Activated effector memory CD4-positive, alpha-beta T cell treated with Interleukin-2 at 50 U/mL for 16 hours (primary cell): ENCODE data around the gene PSD4.

ENCODE experiments used
- DNase-seq: peaks from one replicate; pipeline ENCODE4 v3.0.0-alpha.2; 2020

The PSD4 gene

DNA sequence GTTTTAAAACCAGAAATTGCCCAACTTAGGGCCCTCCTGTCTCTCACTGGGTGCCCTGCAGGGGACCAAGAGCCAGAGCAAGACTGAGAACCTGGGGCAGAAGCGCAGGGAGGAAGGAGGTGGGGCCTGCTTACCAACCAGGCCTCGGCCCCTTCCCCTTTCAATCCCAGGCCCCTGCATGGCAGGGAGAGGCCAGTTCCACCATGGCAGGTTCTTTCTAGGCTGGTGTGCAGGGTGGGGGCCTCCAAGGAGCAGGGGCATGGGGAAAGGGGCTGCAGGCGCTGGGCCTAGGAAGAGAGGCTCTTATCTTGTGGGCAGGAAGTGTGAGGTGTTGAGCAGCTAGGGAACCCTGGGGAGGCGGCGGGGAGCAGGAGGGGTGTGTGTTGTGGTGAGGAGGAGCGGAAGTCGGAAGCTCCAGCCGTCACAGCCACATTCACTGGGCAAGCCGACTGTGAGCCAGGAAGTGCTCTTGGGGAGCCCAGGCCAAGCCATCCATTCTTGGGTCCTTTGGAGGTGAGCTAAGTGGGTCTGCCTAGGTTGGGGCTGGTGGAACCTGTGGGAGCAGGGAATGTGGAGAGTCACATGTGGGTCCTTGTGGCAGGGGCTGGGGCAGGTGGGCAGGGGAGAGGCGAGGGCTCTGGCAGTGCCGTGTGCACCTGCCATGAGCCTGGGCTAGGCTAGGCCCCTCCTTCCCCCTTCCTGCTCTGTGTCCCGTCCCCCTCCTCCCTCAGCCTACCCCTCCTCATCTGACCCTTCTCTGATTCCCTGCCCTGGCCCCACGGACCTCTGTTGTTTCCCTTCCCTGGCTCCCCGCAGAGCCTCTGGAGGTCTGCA is at the start of gene PSD4:
PSD4 (plus strand) TSS at position 430 of the 834 bp plus-strand sequence. CDS start 8,486 bp downstream, outside the sequence.
- DNase-seq, result peak; percentile 87

DNA sequence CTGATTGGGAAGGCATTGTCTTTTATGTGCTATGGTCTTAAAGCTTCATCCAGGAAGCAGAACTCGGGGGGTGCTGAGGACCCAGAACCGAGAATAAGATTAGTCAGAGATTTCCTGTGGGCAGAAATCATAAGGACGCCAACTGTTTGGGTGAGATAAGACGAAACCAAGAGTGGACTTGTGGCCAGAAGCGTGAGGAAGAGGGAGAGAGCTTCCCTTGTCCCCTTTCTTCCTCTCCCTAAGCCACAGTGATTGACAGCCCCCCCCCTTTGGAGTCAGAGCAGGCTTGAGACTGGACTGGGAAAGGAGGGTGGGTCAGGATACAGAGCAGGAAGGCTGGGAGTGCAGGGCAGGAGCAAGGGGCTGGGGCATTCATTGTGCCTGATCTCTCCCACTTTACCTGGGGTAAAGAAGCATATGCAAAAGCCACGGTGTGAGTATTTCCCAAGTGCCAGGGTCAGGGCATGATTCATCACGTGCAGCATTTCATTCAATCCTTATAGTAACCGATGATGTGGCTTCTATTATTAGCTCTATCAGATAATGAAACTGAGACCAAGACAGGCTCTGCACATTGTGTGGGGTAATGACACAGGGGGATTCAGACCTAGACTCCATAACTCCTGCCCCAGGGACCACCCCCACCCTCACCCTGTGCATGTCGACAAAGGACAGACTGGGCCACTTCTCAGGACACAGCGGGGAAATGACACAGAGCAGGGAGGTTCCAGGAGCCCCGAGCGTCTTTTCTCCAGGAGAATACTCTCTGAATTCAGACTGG is 49.4 kb upstream of the PSD4 start:
- DNase-seq, result no peak

DNA sequence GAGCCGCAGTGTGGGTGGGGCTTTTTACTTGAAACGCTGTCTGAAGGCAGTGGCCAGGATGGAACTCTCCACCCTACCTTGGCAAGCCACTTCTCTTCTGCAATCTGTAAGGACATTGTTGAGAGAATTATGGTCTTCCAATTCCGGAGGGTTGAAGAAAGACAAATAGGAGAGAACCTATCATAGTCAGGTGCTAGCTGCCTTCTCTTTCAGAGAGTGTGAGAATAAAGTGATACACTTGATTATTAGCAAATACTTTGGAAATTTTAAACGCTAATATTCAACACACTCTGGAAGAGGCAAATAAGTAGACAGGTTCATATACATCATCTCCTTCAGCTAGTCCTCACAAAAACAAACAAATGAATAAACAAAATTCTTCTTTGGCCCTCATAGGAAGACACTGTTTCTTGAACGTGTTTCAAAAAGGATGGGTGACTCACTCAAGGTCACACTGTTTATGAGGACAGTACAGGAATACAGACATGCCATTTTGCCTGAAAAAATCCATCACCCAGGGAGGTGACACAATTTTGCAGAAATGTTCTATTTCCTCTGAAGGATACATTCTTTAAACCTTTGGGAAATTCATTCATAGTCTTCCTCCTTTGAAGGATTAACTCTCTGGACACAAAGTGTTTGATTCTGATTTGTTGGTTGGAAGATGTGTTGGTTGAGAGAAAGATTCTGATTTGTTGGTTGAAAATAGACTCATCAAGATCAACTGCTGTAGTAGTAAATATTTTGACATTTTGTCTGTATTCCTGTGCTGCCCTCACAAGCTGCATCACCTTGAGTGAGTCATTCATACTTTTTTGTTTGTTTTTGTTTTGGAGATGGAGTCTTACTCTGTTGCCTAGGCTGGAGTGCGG is 48.6 kb upstream of the PSD4 start:
- no peak for DNase-seq

- DNase-seq, result no peak
Measured at GRCh38 chr2:113126845-113127645, 46.7 kb upstream of the PSD4 start, which contains the start of gene IL1RN. Gene IL1RN (plus strand): TSS chr2:113127598. CDS start chr2:113127625, 27 bp downstream.

GRCh38 chr2:113127646-113128570 is 45.9 kb upstream of the PSD4 start:
- no peak for DNase-seq

GRCh38 chr2:113129519-113130078 is 44.2 kb upstream of the PSD4 start:
- no peak for DNase-seq

GRCh38 chr2:113131352-113132185 is 42.2 kb upstream of the PSD4 start:
- DNase-seq, result no peak

- no peak for DNase-seq
Measured at GRCh38 chr2:113132414-113133021, 41.3 kb upstream of the PSD4 start.

DNA sequence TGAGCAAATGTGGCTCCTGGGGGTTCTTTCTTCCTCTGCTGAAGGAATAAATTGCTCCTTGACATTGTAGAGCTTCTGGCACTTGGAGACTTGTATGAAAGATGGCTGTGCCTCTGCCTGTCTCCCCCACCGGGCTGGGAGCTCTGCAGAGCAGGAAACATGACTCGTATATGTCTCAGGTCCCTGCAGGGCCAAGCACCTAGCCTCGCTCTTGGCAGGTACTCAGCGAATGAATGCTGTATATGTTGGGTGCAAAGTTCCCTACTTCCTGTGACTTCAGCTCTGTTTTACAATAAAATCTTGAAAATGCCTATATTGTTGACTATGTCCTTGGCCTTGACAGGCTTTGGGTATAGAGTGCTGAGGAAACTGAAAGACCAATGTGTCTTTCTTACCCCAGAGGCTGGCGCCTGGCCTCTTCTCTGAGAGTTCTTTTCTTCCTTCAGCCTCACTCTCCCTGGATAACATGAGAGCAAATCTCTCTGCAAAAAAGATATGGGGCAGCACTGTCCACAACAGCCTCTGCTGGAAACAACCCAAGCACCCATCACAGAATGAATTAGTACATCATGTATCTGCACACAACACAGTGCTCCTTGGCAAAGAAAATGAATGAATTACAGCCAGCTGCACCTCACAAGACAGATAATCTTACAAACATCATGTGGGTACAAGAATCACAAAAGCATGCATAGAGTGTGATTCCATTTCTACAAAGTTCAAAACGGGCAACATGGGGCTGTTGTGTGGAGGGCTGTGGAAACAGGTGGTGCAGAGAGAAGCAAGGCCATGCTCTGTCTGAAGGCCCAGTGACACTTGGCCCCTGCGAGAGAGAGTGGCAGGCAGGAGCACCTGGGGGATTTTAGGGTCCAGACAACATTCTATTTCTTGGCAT is 39.8 kb upstream of the PSD4 start:
- no peak for DNase-seq

DNA sequence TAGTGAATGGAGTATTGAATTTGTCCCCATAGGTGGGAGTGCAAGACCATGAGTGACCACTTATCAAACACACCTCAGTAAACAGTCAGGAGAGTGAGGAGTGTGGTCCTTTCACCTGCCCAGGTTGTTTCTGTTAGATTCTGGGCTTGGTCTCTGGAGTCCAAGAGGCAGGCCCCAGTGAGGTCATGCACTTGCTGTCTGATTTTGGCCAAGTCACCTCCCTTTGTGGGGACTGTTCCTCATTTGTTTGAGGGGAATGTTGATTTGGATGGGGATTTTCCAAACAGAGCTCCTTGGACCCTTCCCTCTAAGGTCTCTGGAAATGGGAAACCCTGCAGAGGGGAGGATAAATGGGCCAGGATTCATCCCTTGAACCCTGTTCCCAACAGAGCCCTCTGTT is 39.1 kb upstream of the PSD4 start:
- DNase-seq, result no peak

- no peak for DNase-seq
Measured at GRCh38 chr2:113135317-113135716, 38.5 kb upstream of the PSD4 start.

DNA sequence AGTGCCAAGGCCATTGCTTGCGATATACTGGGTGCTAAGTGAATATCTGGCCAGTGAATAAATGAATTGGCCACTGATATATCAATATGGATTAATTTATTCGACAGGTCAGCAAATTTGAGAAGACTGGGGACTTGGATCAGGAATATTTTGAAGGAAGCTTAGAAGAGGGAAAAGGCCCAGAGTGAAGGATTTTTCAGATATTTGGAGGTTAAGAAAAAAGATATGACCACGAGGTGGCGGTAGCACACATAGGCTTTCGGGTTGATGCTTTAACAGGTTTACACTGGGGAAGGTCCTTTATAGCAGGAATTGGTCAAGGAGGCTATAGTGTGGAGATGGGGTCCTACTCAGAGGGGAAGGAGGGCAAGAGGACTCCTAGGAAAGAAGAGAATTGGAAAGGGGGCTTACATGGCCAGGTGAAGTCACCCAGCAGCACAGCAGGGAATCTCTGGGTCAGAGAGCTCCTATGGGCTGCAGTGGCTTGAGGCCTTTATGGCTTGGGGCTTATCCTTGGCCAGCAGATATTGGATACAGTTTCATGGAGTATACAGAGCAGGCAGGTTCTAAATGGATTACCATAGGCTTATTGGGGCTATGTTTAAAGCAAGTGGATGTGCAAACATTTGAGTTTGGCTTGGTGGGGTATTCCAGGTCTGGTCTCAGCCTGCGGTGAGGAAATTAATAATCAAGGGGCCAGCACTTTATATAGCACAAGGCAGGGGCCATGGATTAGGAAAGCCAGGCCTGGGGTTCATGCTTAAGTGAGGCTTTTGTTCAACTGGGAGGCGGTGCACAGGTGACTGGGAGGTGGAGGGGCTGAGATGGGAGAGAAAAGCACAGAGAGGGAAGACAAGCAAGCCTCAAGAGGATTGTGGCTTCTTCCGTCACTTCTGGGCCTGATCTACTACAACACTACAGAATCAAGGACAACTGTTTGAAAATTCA is 36.7 kb upstream of the PSD4 start:
- no peak for DNase-seq

- no peak for DNase-seq
Measured at GRCh38 chr2:113137827-113138226, 35.9 kb upstream of the PSD4 start.

DNA sequence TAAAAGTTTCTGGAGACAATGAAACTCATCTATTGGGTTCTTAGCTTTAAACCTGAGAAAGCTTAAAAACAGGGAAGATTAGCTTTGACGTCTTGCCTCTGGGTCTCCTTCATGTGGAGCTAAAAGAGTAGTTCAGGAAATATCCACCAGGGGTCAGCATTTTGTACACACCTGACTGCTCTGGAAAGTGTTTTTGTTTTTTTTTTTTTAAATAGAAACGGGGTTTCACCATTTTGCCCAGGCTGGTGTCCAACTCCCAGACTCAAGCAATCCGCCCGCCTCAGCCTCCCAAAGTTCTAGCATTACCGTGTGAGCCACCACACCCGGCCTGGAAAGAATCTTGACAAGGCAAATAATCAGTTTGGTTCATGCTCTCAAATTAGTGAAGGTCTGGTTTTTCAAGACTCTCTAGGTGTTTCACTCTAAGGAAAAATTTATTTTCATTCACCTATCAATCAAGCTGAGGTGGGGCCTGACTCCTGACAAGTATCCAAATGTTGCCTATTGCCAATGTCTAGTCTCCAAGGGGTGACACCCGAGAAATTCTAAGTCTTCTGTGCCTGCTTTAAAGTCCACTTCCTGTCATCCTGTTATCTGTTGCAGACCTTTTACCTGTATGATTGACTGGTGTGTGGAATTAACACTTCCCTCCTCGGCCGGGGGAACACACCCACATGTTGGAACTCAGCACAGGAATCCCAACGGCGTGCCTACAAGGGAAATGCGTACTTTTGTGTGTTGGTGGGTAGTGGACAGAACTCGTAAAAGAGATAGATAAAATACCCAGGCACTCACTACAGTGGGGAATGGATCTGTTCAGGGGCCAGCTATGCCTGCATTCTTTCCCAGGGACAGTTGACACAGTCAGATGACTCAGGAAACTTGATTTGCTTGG is 35.1 kb upstream of the PSD4 start:
- no peak for DNase-seq

GRCh38 chr2:113141451-113141850 is 32.3 kb upstream of the PSD4 start:
- no peak for DNase-seq

DNA sequence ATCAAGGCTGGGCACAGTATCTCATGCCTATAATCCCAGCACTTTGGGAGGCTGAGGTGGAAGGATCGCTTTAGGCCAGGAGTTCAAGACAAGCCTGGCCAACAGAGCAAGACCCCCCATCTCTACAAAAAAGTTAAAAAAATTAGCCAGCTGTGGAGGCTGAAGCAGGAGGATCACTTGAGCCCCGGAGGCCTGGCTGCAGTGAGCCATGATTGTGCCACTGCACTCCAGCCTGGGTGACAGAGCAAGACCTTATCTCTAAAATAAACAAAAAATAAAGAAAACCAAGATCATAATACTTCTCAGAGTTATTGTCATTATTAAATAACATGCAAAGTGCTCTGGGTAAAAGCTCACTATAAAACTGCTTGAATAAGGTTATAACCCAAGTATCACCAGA is 31.5 kb upstream of the PSD4 start:
- no peak for DNase-seq
